ENCODE data around the gene TRIM10. TPM values are rescaled to one million over a fixed set of nuclear protein-coding genes. Genes with fewer than 3 reads are reported as not detected.

TRIM10 gene
- total RNA-seq, 2 donors from 2014 or later = not detected

DNA sequence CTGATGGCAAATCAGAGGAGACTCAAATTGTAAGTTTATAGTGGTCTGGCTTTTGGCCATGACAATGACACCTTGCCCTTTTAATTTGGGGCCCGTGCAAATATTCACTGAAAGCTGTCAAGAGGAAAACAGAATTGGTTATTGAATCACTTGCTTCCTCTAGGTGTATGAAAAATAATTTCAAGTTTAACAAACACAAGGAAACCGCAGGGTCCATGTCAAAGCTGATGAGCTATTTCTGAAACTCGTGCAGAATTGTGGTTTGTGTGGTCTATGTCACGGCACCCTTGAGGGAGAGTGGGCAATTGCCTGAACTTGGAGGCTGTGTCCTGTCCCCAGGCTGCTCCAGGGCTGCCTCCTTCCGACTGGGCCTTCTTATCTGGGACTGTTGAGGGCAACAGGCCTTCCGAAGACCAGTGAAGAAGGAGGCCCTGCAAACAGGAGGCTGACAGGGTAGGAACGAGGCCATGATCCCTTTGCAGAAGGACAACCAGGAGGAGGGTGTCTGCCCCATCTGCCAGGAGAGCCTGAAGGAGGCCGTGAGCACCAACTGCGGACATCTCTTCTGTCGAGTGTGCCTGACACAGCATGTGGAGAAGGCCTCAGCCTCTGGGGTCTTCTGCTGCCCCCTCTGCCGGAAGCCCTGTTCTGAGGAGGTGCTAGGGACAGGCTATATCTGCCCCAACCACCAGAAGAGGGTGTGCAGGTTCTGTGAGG lies 24.3 kb downstream of the TRIM10 start:
- H3K27ac ChIP-seq = no peak overlapping the region
- ATAC-seq (ENCODE audit: insufficient number of reproducible peaks, low FRiP score, low read depth) (no peak), DNase-seq (ENCODE audit: low spot score) (no peak)
- H3K9me3 ChIP-seq = no peaks in the 10 kb centered on the region
- no peaks in the 10 kb centered on the region for H3K36me3 ChIP-seq
- TF ChIP-seq, protein P1, sequence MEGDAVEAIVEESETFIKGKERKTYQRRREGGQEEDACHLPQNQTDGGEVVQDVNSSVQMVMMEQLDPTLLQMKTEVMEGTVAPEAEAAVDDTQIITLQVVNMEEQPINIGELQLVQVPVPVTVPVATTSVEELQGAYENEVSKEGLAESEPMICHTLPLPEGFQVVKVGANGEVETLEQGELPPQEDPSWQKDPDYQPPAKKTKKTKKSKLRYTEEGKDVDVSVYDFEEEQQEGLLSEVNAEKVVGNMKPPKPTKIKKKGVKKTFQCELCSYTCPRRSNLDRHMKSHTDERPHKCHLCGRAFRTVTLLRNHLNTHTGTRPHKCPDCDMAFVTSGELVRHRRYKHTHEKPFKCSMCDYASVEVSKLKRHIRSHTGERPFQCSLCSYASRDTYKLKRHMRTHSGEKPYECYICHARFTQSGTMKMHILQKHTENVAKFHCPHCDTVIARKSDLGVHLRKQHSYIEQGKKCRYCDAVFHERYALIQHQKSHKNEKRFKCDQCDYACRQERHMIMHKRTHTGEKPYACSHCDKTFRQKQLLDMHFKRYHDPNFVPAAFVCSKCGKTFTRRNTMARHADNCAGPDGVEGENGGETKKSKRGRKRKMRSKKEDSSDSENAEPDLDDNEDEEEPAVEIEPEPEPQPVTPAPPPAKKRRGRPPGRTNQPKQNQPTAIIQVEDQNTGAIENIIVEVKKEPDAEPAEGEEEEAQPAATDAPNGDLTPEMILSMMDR (IDR thresholded peaks at IDR 0.05) = no peak
- no peaks in the 10 kb centered on the region for H3K27me3 ChIP-seq (replicated peaks; ENCODE audit: insufficient read depth)
- H3K4me3 ChIP-seq = no peak overlapping the region
- no peaks in the 10 kb centered on the region for H3K4me1 ChIP-seq (ENCODE audit: control insufficient read depth in 1 of 2, low read depth in 2 of 2)

GRCh38 chr6:30135757-30136156 lies 25.3 kb downstream of the TRIM10 start, which contains the start of gene TRIM40:
Gene TRIM40, plus strand, starts transcription at chr6:30136140. Its CDS starts 897 bp downstream, at chr6:30137037.
- TF ChIP-seq, protein P1 (IDR thresholded peaks at IDR 0.05) = no peak
- Histone ChIP-seq H3K4me1 (ENCODE audit: control insufficient read depth in 1 of 2, low read depth in 2 of 2) (no peaks in the 10 kb centered on the region), H3K4me3 (no peak within 1 kb of the TSS), H3K36me3 (no peaks in the 10 kb centered on the region), H3K9me3 (no peaks in the 10 kb centered on the region), H3K27ac (no peak within 1 kb of the TSS), H3K27me3 (replicated peaks; ENCODE audit: insufficient read depth) (no peaks in the 10 kb centered on the region)
- DNase-seq (ENCODE audit: low spot score) = no peak
- no peak for ATAC-seq (ENCODE audit: insufficient number of reproducible peaks, low FRiP score, low read depth)

DNA sequence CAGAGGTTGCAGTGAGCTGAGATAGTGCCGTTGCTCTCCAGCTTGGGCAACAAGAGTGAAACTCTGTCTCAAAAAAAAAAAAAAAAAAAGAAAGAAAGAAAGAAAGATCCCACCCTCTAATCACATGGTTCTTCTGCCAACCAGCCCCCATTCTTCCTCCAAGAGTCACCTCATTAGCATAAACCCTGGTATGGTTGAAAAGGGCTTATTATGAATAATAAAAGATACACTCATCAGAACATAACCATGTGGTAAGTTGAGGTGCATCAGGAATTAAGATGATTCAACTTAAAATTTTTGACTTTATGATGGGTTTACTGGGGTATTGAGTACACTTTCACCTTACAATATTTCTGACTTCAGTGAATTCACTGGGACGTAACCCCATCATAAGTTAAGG lies 25.9 kb downstream of the TRIM10 start:
- Histone ChIP-seq H3K27me3 (replicated peaks; ENCODE audit: insufficient read depth) (no peaks in the 10 kb centered on the region), H3K27ac (no peak overlapping the region), H3K4me1 (ENCODE audit: control insufficient read depth in 1 of 2, low read depth in 2 of 2) (no peaks in the 10 kb centered on the region), H3K9me3 (no peaks in the 10 kb centered on the region), H3K4me3 (no peak overlapping the region), H3K36me3 (no peaks in the 10 kb centered on the region)
- TF ChIP-seq, protein P1 (IDR thresholded peaks at IDR 0.05) = no peak
- ATAC-seq (ENCODE audit: insufficient number of reproducible peaks, low FRiP score, low read depth) = no peak
- DNase-seq (ENCODE audit: low spot score) = no peak

GRCh38 chr6:30131947-30132497 lies 29.0 kb downstream of the TRIM10 start:
- ATAC-seq (ENCODE audit: insufficient number of reproducible peaks, low FRiP score, low read depth) (no peak), DNase-seq (ENCODE audit: low spot score) (no peak)
- Histone ChIP-seq H3K36me3 (no peaks in the 10 kb centered on the region), H3K9me3 (no peaks in the 10 kb centered on the region), H3K4me3 (no peak overlapping the region), H3K4me1 (ENCODE audit: control insufficient read depth in 1 of 2, low read depth in 2 of 2) (peaks cover 0 to 9% of the 10 kb centered on the region in 2 donors), H3K27ac (no peak overlapping the region), H3K27me3 (replicated peaks; ENCODE audit: insufficient read depth) (no peaks in the 10 kb centered on the region)
- TF ChIP-seq, protein P1 (IDR thresholded peaks at IDR 0.05) = no peak

GRCh38 chr6:30130887-30131862 lies 29.8 kb downstream of the TRIM10 start:
- H3K9me3 ChIP-seq = no peaks in the 10 kb centered on the region
- ATAC-seq (ENCODE audit: insufficient number of reproducible peaks, low FRiP score, low read depth) = peak; percentile 20
- no peaks in the 10 kb centered on the region for H3K27me3 ChIP-seq (replicated peaks; ENCODE audit: insufficient read depth)
- TF ChIP-seq, protein P1 (IDR thresholded peaks at IDR 0.05) = peak; percentile 89
- DNase-seq (ENCODE audit: low spot score) = no peak
- H3K4me1 ChIP-seq (ENCODE audit: control insufficient read depth in 1 of 2, low read depth in 2 of 2) = peaks cover 0 to 9% of the 10 kb centered on the region in 2 donors
- no peak overlapping the region for H3K27ac ChIP-seq
- H3K36me3 ChIP-seq = no peaks in the 10 kb centered on the region
- no peak overlapping the region for H3K4me3 ChIP-seq
